Measurements from ENCODE around the gene SCFD2.
"Not testable (repeated sequence)": the region's sequence is repeated elsewhere in the genome, so short reads cannot be mapped to it uniquely, and the experiment has no call there.

The SCFD2 gene

DNA sequence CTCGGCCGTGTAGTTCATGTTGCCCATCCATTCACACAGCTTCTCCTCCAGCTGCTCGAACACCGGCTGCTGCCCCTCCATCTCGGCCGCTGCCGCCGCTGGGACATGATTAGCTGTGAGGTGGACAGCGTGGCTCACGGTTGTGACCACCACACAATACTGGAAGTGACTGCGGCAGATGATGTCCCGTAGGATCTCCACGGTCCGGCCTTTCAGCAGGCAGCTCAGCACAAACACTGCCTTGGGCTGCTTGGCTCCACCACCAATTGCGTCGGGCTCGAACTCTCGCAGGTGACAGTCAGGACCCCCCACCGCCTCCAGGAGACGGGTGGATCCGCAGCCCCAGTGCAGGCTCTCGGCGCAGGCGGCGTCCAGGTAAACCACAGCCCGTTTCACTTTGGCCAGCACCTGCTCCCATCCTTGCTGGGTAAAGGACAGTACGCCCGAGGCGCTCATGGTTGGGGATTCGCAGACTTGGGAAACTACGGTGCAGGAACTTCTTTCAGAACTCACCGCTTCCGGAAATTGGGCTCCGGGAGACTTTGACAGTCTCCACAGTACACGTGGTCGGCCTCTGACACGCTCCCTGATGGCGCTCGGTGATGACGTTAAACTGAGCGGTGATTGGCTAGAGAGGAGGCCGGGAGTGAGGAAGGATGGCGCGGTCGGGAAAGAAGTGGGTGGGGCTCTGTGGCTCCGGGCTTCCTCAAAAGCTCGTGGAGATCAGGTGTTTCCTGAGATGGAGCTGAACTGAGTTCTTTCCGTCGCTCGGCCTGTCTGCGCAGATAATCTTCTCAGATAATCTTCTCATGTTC lies at the start of gene SCFD2:
TSS of gene SCFD2 (minus strand) at position 576 of the 815 bp plus-strand sequence.
- DNase-seq, result peak; percentile 91

GRCh38 chr4:53409479-53409878 lies 43.6 kb upstream of the SCFD2 start:
- DNase-seq, result not testable (repeated sequence)

DNA sequence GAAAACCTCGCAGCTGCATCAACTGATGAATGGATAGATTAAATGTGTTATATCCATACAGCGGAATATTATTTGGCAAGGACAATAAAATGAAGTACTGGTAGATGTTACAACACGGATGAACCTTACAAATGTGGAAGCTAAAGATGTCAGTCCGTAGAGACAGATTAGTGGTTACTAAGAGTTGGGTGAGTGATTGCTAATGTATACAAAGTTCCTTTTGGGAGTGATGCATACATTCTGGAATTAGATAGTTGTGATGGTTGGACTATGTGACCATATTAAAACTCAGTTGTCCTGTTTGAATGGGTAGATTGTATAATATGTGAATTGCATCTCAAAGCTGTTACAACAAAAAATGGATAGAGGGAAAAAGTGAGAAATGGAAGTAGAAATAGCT lies 14.4 kb upstream of the SCFD2 start:
- DNase-seq, result no peak

DNA sequence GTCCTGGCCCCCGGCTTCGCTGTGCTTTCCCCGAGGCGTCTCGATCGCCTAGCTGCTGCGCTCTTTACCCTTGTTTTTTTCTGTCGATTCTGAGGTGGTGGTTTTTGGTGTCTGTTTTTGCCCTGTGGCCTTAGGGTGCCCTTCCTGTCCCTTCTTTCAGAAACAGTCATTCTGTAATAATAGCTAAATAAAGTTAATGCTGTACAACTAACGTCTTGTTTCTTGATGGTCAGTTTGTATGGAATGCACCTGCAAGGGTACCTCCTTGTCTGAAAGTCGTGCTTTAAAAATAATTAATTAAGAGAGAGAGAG lies 12.3 kb upstream of the SCFD2 start:
- no peak for DNase-seq

GRCh38 chr4:53377319-53378170 lies 11.7 kb upstream of the SCFD2 start, which contains the start of gene FIP1L1:
TSS of gene FIP1L1 (plus strand) at chr4:53377641. CDS start at chr4:53377839, 198 bp downstream.
- DNase-seq, result peak; percentile 86

DNA sequence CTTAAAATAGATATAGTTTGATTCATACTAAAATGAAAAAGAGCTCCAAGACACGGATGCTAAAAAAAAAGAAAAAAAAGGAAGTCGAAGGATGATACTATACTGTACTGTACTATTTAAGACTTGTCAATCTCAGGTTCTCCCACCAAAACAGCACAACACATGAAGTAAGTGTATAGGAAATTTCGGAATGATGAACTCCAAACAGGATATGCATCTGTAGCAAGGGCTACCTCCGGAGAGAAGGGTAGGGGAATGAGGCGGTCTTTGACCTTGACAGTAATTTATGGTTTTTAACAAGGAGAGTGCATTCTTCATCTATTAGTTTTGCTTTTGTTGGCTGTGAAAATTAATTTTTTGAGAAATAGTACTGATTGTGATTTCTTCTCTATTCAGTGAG lies 11.0 kb upstream of the SCFD2 start:
- no peak for DNase-seq

DNA sequence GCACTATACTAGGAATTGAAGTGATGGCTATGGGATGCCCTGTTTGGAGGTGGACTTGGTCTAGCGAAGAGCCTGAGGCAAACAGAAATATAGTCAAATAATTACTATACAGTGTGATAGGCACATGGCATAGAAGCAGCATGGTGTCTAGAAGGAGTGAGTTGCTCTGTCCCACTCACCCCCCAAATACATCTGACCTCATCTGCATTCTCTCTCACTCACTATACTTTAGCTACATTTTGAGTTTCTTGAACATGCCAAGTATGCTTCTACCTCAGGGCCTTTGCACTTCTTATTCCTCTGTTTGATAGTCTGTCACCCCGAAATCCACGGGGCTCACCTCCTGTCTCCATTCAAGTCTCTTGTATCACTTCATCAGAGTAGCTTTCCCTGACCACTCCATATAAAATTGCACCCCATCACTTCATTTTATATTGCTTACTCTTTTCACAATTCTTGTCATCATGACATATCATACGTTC lies 9.0 kb upstream of the SCFD2 start:
- no peak for DNase-seq

DNA sequence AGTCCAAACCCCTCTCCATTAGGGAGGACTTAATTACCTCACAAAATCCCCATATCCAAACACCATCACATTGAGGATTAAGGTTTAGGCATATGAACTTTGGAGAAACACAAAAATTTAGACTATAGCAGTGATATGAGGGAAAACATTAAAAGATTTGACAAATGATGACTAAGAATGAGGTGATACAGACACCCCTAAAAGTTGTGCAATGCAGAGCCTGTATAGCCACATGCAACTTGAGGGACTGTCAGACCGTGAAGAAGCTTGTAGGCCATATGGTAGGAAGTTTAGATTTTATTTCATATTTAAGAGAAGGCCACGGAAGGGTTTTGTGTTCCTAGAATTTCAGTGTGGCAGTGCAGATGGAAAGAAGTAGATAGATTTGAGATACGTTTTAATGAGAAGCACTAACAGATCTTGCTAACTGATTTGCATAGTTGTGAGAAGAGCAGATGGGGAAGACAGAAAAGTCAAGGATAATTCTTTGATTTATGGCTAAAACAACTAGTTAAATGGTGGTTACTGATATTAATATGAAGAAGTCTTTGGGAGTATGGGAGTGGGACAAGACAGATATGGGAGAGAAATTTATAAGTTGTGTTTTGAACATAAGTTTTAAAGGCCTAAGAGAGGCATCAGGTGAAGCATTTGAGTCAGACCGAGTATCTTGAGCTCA lies 6.1 kb upstream of the SCFD2 start:
- no peak for DNase-seq

DNA sequence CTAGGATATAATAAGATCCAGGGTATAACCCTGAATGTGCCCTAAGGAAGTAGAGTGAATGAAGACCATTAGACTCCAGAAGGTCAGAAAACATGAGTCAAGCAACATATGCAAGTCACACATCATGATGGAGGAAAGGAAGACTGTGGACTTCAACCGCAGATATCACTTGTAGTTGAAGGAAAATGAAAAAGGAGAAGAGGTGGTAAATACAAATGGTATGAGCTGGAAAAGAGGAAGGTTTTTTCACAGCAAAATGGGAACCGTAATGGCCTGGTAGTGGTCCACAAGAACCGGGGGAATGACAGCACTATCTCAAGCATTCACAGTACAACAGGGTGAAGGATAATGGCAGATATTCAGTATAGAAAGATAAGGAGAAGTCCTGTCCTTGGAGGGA lies 5.2 kb upstream of the SCFD2 start:
- no peak for DNase-seq

DNA sequence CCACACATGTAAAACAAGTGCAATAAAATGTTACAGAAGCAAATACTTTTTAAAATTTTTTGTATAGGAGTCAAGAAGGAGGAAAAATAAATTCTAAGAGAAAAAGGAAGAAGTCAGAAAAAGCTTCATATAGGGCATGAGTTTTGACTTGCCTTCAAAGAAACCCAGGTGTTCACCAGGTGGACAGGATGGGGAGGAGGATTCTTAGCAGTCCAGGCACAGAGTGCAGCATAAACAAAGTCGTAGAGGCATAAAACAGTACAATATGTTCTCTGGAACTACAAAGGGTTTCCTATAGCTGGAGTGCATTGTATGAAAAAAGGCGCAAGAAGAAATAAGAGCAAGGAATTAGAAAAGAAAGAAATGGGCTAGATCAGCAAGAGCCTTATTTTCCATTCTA lies 1.9 kb upstream of the SCFD2 start:
- no peak for DNase-seq

- no peak for DNase-seq
These were observed 448 bp upstream of the SCFD2 start for GRCh38 chr4:53366301-53366716.

DNA sequence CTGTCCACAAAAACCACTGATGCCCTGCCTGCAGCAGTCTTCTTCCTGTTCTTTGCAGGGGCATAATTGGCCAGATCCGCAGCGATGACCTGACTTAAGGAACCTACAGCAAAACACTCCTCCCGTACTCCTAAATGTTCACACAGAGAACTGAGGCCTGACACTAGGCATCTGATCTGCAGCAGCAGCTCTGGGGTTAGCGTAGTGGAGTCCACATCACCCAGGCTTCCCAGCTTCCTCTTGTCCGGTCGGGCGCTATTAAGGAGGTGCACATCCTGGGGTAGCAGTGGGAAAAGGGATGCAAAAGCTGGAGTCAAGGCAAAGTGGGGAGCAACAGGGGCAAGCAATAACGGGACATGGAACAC lies 758 bp downstream of the SCFD2 start:
- no peak for DNase-seq

DNA sequence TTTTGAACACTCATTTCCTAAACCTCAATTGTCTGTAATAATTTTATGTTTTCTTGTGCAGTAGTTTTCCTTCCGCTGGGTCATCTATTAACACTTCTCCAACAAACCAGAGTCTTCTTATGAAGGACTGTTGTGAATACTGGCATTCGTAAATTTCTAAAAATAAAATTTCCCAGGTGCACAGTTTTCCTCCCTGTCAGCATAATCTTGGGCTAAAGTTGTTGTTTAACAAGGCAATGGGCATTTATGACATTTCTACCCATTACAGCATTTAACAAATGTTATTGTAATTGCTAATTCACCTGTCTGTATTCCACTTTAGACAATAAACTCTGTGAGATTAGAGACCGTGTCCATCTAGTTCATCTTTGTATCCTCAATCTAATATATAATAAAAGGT lies 1.2 kb downstream of the SCFD2 start:
- DNase-seq, result no peak

GRCh38 chr4:53362093-53362492 lies 3.8 kb downstream of the SCFD2 start:
- DNase-seq, result no peak

- DNase-seq, result no peak
These were observed 4.4 kb downstream of the SCFD2 start for GRCh38 chr4:53361451-53361850.

DNA sequence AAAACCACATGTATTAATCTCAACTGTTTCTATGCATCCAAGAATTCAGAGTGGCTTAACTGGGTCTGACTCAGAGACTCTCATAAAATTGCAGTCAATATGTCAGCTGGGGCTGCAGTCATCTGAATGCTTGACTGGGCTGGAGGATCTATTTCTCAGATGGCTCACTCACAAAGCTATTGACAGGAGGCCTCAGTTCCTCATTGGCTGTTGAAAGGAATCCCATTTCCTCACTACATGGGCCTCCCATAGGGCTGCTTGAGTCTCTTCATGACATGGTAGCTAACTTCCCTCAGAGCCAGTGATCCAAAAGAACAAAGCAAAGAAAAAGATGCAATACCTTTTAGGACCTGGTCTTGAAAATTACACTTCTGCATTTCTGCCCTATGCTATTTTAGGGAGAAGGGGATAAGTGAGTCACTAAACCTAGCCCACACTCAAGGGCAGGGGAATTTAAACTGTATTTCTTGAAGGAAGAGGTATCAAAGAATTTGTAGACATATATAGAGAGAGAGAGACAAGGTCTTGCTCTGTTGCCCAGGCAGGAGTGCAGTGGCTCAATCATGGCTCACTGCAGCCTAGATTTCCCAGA lies 9.8 kb downstream of the SCFD2 start:
- DNase-seq, result no peak

GRCh38 chr4:53354012-53354722 lies 11.7 kb downstream of the SCFD2 start:
- no peak for DNase-seq

DNA sequence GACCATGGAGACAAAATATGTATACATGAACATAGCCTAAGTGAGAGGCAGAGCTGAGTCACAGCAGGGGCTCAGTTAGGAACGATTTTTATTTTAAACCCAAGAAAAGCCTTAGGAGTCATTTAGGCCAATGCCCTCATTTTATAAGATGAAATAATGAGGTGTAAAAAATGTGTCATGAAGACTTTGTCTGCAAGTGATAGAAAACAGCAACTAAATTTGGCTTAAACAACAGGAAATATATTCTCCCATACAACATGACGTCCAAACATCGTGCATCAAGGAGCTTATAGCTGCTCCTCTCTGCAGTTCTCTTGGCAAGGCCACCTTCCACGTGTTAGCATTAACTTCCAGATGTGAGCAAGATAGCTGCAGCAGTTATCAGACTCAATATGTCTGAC lies 16.8 kb downstream of the SCFD2 start:
- no peak for DNase-seq

DNA sequence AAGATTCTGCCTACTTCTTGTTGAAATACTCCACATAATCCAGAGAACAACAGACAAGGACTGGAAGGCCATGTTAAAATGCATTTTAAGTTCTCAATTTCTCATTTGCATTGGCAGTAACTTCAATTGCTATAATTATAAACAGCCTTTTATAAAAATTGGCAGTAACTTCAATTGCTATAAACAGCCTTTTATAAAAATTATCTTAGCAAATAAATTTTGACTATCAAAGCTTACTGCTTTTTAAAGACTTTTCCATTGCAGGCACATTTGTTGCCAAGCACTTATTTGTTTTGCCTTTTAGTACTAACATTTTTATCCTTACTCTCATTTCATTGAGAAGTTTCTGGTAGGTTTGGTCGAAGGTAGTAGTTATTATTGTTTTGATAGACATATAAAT lies 17.8 kb downstream of the SCFD2 start:
- no peak for DNase-seq

GRCh38 chr4:53346920-53347852 lies 18.7 kb downstream of the SCFD2 start:
- DNase-seq, result no peak

DNA sequence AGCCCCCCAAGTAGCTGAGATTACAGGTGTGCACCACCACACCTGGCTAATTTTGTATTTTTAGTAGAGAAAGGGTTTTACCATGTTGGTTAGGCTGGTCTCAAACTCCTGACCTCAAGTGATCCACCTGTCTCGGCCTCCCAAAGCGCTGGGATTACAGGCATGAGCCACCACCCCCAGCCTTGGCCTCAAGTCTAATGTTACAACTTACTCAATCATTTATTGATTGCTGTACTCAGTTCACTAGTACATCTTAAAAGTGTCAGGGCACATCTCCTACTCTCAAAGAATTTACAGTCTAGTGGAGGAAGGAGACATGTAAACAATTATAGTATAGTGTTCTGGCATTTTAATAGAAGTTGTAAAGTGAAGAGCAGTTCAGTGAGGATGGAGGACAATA lies 19.5 kb downstream of the SCFD2 start:
- not testable (repeated sequence) for DNase-seq
